Hepatocyte (in vitro differentiated cells): ENCODE measurements around the gene NADSYN1. TPM values are rescaled to one million over a fixed set of nuclear protein-coding genes. Genes with fewer than 3 reads are reported as not detected.

ENCODE experiments used
- DNase-seq: peaks from one replicate; pipeline ENCODE4 v3.0.0-alpha.2; 2016; ENCODE audit warnings: low spot score
- H2AFZ ChIP-seq: fragments of 200-600 bp; sonication (generic); 2 replicates; pipeline ENCODE4 v1.6.0; 2016; ENCODE audit warnings: antibody characterized with exemption, mild to moderate bottlenecking
- H3K27ac ChIP-seq: fragments of 200-600 bp; sonication (generic); 2 replicates; pipeline ENCODE4 v1.5.1; 2016; ENCODE audit warnings: mild to moderate bottlenecking
- H3K27me3 ChIP-seq: fragments of 200-600 bp; sonication (generic); 2 replicates; pipeline ENCODE4 v1.6.1; 2016
- H3K36me3 ChIP-seq: fragments of 200-600 bp; sonication (generic); replicated peaks from 2 replicates; pipeline ENCODE4 v1.5.1; 2016; ENCODE audit warnings: low read depth; ENCODE audit not compliant: insufficient read depth
- H3K4me1 ChIP-seq: fragments of 200-600 bp; sonication (generic); 2 replicates; pipeline ENCODE4 v1.5.1; 2016; ENCODE audit warnings: mild to moderate bottlenecking, moderate library complexity; ENCODE audit not compliant: insufficient read depth
- H3K4me2 ChIP-seq: fragments of 200-600 bp; sonication (generic); 2 replicates; pipeline ENCODE4 v1.6.0; 2016
- H3K4me3 ChIP-seq: fragments of 200-600 bp; sonication (generic); 2 replicates; pipeline ENCODE4 v1.5.1; 2016; ENCODE audit warnings: mild to moderate bottlenecking
- H3K79me2 ChIP-seq: fragments of 200-600 bp; sonication (generic); 2 replicates; pipeline ENCODE4 v1.6.0; 2017; ENCODE audit warnings: mild to moderate bottlenecking
- H3K9me2 ChIP-seq: fragments of 200-600 bp; sonication (generic); replicated peaks from 2 replicates; pipeline ENCODE4 v1.6.0; 2017; ENCODE audit warnings: mild to moderate bottlenecking; ENCODE audit not compliant: insufficient read depth
- H3K9me3 ChIP-seq: fragments of 200-600 bp; sonication (generic); 2 replicates; pipeline ENCODE4 v1.5.1; 2016; ENCODE audit warnings: low read depth, mild to moderate bottlenecking
- H4K20me1 ChIP-seq: fragments of 200-600 bp; sonication (generic); 2 replicates; pipeline ENCODE4 v1.6.0; 2016; ENCODE audit warnings: mild to moderate bottlenecking; ENCODE audit not compliant: insufficient read depth, poor library complexity, severe bottlenecking
- CTCF ChIP-seq: fragments of 200-600 bp; sonication (generic); IDR thresholded peaks from 2 replicates; pipeline ENCODE4 v1.5.1; 2016; ENCODE audit warnings: antibody characterized with exemption, mild to moderate bottlenecking; ENCODE audit not compliant: poor library complexity
- EZH2 ChIP-seq: fragments of 200-600 bp; sonication (generic); IDR thresholded peaks from 2 replicates; pipeline ENCODE4 v1.6.1; 2016; ENCODE audit warnings: antibody characterized with exemption, mild to moderate bottlenecking, borderline replicate concordance
- EZH2phosphoT487 ChIP-seq: fragments of 200-600 bp; sonication (generic); IDR thresholded peaks from one replicate; pipeline ENCODE4 v1.6.1; 2018; ENCODE audit warnings: antibody characterized with exemption, mild to moderate bottlenecking, low read depth, moderate library complexity; ENCODE audit not compliant: unreplicated experiment, severe bottlenecking
- WGBS: methylation state at CpG from one replicate; pipeline ENCODE4 v1.1.6; 2016; ENCODE audit warnings: low lambda C conversion rate; ENCODE audit errors: missing lambda C conversion rate; 5-methylcytosine and 5-hydroxymethylcytosine counted together
- polyA plus RNA-seq: library from polyadenylated mRNA; unstranded; fragments of >200 nt; fragmentation: Nextera tagmentation; extraction: Ambion mirVana; gene quantifications from 2 replicates; pipeline ENCODE4 v1.2.1, GENCODE V29; 2016
- total RNA-seq: library from RNA; depleted of rRNA; stranded (reverse); fragments of >200 nt; gene quantifications from 2 replicates; pipeline ENCODE4 v1.2.3, GENCODE V29; 2014

Gene NADSYN1
- total and polyA plus RNA-seq, 2 experiments from 2014 or later = 42.0 to 43.7 TPM

GRCh38 chr11:71450507-71450906 is 2.5 kb upstream of the NADSYN1 start:
- Histone ChIP-seq H3K4me2 (peak overlapping the region; percentile 92), H2AFZ (no peak overlapping the region), H4K20me1 (peaks cover 6% of the 10 kb centered on the region), H3K79me2 (peaks cover 53% of the 10 kb centered on the region), H3K4me3 (no peak overlapping the region), H3K9me2 (no peaks in the 10 kb centered on the region), H3K27ac (no peak overlapping the region), H3K27me3 (no peaks in the 10 kb centered on the region), H3K36me3 (no peaks in the 10 kb centered on the region), H3K4me1 (peaks cover 35% of the 10 kb centered on the region), H3K9me3 (no peaks in the 10 kb centered on the region)
- no peak for DNase-seq
- TF ChIP-seq CTCF (no peak), EZH2phosphoT487 (no peak), EZH2 (no peak)
- WGBS = 68% methylated on average over 2 of the region's 2 CpGs

DNA sequence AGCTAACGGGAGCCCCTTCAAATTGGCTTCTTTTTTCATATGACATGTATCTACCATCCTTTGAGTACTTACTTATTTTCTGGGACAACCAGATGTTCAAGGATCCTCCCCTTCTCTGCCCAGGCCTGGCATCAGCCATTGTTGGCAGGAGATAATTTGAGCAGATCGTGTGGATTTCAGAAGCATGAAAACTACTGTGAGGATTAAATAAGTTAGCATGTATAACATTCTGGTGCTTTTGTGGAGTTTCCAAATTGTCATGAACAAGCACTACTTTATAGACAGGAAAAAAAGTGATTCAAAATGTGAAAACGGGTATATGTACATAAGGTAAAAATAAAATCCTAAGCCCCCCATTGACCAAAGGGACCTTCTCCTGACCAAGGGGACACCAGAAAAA is 2.1 kb upstream of the NADSYN1 start:
- Histone ChIP-seq H3K9me2 (no peaks in the 10 kb centered on the region), H3K27me3 (no peaks in the 10 kb centered on the region), H3K36me3 (no peaks in the 10 kb centered on the region), H3K79me2 (peaks cover 53% of the 10 kb centered on the region), H3K27ac (no peak overlapping the region), H3K4me3 (no peak overlapping the region), H3K4me2 (peak overlapping the region; percentile 92), H3K4me1 (peaks cover 35% of the 10 kb centered on the region), H2AFZ (no peak overlapping the region), H3K9me3 (no peaks in the 10 kb centered on the region), H4K20me1 (peaks cover 6% of the 10 kb centered on the region)
- TF ChIP-seq EZH2 (no peak), CTCF (no peak), EZH2phosphoT487 (no peak)
- no peak for DNase-seq
- 93% methylated on average over 3 of the region's 3 CpGs for WGBS

DNA sequence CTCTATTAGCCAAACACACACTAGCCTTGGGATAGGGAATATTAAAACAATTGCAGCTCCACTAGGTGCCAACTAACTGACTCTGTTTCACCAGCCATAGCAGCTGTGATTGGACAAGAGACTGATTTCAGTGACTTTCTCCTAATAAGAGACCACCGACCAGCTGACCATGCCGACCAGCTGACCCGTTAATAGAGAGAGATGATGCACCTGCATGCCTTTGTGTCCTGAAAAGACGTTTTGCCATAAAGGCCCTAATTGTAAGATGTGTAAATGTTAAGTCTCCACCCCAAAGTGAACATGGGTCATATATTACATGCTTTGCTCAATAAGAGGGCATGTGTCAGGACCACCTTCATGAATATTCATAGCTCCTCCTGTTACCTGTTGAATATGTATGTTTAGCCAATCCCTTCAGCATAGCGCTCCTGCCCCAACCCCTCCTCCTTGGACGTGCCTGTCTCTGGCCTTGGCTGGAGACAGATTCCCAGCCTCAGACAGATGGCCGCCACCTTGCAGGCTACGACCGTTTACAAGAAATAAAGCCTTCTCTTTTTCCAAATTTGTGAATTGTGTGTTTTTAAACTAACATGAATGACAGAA is 1.3 kb upstream of the NADSYN1 start:
- TF ChIP-seq EZH2phosphoT487 (no peak), EZH2 (no peak), CTCF (no peak)
- peak overlapping the region; percentile 77 for H2AFZ ChIP-seq
- H3K4me3 ChIP-seq = no peak overlapping the region
- 57% methylated on average over 9 of the region's 9 CpGs for WGBS
- peaks cover 48% of the 10 kb centered on the region for H3K79me2 ChIP-seq
- peaks cover 33% of the 10 kb centered on the region for H3K4me1 ChIP-seq
- no peaks in the 10 kb centered on the region for H3K27me3 ChIP-seq
- peak; percentile 30 for DNase-seq
- peak overlapping the region; percentile 90 for H3K4me2 ChIP-seq
- H3K9me2 ChIP-seq = no peaks in the 10 kb centered on the region
- no peaks in the 10 kb centered on the region for H3K36me3 ChIP-seq
- no peaks in the 10 kb centered on the region for H3K9me3 ChIP-seq
- H4K20me1 ChIP-seq = peaks cover 1% of the 10 kb centered on the region
- peak overlapping the region; percentile 44 for H3K27ac ChIP-seq
